Activated T-cell treated with anti-CD3 and anti-CD28 coated beads, Interleukin-2, amount 50 U/mL, for 72 hours (primary cell): Measurements from ENCODE around the gene GPC5. TPM values are rescaled to one million over a fixed set of nuclear protein-coding genes. Genes with fewer than 3 reads are reported as not detected.

Source experiments
- ATAC-seq, 2 donors: fragments of 150-1000 bp; cut with Tn5 transposase; replicated peaks in 1 of 2; 2 replicates each; pipeline ENCODE4 v1.10.0; 2021; ENCODE audit warnings: moderate library complexity in 2 of 2, mild to moderate bottlenecking in 1 of 2
- DNase-seq, 2 donors: peaks; one replicate each; pipeline ENCODE4 v3.0.0; 2021 to 2022; ENCODE audit warnings: mixed read lengths in 1 of 2
- H3K27ac Mint-ChIP-seq: one replicate; pipeline ENCODE4 v1.8.0; 2022; ENCODE audit warnings: mild to moderate bottlenecking, moderate library complexity, mixed read lengths
- H3K27me3 Mint-ChIP-seq: one replicate; pipeline ENCODE4 v1.8.0; 2022; ENCODE audit warnings: low read depth, mixed read lengths
- H3K36me3 Mint-ChIP-seq, 2 donors: one replicate each; pipeline ENCODE4 v1.8.0; 2022; ENCODE audit warnings: mixed read lengths in 2 of 2, mild to moderate bottlenecking in 1 of 2; ENCODE audit not compliant: insufficient read depth in 2 of 2
- H3K4me1 Mint-ChIP-seq: one replicate; pipeline ENCODE4 v1.8.0; 2022; ENCODE audit warnings: low read depth, mixed read lengths
- H3K4me3 Mint-ChIP-seq, 2 donors: one replicate each; pipeline ENCODE4 v1.8.0; 2022; ENCODE audit warnings: mild to moderate bottlenecking in 2 of 2, mixed read lengths in 2 of 2, moderate library complexity in 2 of 2
- H3K9me3 Mint-ChIP-seq, 2 donors: one replicate each; pipeline ENCODE4 v1.8.0; 2022; ENCODE audit warnings: mixed read lengths in 2 of 2
- total RNA-seq, 2 donors: library from RNA; stranded (reverse); gene quantifications; one replicate each; pipeline ENCODE4 v1.2.3, GENCODE V29; 2022

Gene GPC5
- total RNA-seq, 2 donors from 2014 or later, result 0.14 TPM; not detected in 1

DNA sequence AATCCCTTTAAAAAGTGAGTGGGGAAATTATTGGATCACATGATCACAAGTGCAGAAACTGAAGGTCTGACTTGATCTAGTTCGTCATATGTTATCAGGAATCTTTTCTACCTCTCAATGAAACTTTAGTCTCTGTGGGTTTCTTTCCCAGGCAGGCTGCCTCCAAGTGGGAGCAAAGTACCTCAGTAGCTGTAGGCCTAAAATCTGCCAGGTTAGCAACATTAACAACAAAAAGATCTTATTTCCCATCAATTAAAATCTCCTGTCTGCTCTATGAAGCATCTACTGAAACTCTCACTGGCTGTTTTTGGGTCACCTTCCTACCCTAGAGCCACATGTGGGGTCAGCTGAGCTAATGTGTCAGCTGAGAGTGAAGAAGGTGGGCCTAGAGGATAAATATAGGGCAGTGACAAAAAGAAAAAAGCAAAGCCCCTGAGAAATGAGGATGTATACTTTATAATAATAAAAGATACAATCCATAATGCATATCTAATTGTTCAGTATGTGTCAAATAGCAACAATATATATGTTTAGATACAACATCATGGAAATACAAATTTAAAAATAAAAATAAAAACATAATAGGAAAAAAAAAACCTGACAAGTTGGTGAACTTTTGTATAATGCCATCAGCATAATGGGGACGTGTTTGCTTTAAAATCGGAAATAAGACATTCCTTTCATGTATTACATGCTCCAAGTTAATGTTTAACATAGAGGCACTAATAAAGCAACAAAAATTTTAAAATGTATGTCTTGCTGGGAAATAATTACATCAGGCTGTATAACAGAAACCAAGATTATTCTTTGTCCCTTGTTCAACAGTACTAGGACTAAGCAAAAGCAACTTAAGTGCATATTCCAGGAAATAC is 141.1 kb downstream of the GPC5 start:
- Mint-ChIP-seq H3K27ac (no peak overlapping the region), H3K4me1 (no peaks in the 10 kb centered on the region), H3K27me3 (no peaks in the 10 kb centered on the region), H3K4me3 (no peak overlapping the region), H3K9me3 (no peaks in the 10 kb centered on the region), H3K36me3 (no peaks in the 10 kb centered on the region)
- DNase-seq (no peak), ATAC-seq (no peak)

DNA sequence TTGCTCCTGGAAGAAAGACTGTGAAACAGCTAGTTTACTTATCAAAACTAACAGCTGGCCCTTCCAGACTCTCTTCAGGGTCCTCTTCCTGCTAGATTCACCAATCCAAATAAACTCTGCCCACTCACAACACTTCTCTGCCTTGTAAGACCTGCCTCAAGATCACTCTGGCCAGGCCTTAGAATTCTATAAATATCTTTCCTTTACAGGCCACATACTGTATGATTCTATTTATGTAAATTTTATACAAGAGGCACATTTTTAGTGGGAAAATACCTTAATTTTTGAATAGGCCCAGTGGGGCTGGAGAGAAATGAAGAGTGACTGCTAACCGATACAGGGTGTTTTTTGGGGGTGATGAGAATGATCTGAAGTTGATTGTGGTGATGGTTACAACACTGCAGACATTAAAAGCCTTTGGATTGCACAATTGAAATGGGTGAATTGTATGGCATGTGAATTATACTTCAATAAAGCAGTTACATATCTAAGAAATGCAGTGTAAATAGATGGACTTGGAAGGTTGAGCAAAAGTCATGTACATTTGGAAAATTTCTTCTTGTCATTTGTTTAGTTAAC is 141.8 kb downstream of the GPC5 start:
- no peaks in the 10 kb centered on the region for H3K9me3 Mint-ChIP-seq
- H3K4me3 Mint-ChIP-seq, result no peak overlapping the region
- H3K36me3 Mint-ChIP-seq, result no peaks in the 10 kb centered on the region
- H3K27ac Mint-ChIP-seq, result no peak overlapping the region
- no peaks in the 10 kb centered on the region for H3K27me3 Mint-ChIP-seq
- no peak for DNase-seq
- no peak for ATAC-seq
- no peaks in the 10 kb centered on the region for H3K4me1 Mint-ChIP-seq

GRCh38 chr13:91544723-91545122 is 146.3 kb downstream of the GPC5 start:
- Mint-ChIP-seq H3K4me1 (no peaks in the 10 kb centered on the region), H3K4me3 (no peak overlapping the region), H3K27ac (no peak overlapping the region), H3K36me3 (no peaks in the 10 kb centered on the region), H3K9me3 (no peaks in the 10 kb centered on the region), H3K27me3 (no peaks in the 10 kb centered on the region)
- DNase-seq (no peak), ATAC-seq (no peak)

DNA sequence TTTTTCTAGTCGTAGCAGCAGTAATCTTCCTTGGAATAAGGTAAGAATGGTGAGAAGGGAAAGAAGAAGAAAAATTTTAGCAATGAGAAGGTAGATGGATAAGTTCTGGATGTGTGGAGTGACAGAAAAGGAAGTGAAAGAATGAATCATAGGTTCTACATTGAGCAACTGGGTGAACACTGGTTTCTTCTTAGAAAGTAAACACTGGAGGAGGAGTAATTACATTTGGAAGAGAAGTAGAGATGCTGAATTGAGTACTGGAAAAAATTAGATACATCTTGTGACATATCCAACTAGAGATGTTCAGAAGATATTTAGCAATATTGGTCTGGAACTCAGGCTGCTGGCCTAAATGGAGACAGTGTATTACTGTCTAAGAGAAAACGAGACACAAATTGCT is 148.5 kb downstream of the GPC5 start:
- H3K27me3 Mint-ChIP-seq, result no peaks in the 10 kb centered on the region
- no peak overlapping the region for H3K27ac Mint-ChIP-seq
- peaks cover 1 to 5% of the 10 kb centered on the region in 2 donors for H3K9me3 Mint-ChIP-seq
- no peaks in the 10 kb centered on the region for H3K36me3 Mint-ChIP-seq
- H3K4me1 Mint-ChIP-seq, result no peaks in the 10 kb centered on the region
- ATAC-seq (no peak), DNase-seq (no peak)
- H3K4me3 Mint-ChIP-seq, result no peak overlapping the region

DNA sequence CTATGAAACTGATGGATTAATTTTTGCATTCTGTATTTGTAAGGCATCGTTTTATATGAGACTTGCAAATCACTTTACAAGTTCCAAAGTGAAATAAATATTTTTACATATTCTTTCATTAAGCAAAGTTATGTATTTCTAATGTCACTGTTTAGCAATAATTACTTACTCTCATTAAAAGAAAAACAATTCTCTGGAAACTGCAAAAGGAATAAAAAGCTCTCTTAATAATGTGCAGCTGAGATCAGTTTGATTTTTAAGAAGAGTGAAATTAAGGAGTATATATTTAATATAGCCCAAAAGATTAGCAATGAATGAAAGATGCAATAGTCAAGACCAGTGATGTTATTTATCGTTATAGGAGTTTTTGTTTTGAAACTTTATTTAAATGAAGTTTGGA is 155.2 kb downstream of the GPC5 start:
- no peaks in the 10 kb centered on the region for H3K36me3 Mint-ChIP-seq
- H3K27me3 Mint-ChIP-seq, result no peaks in the 10 kb centered on the region
- H3K4me3 Mint-ChIP-seq, result no peak overlapping the region
- H3K9me3 Mint-ChIP-seq, result peaks cover 3 to 7% of the 10 kb centered on the region in 2 donors
- DNase-seq (no peak), ATAC-seq (no peak)
- H3K4me1 Mint-ChIP-seq, result no peaks in the 10 kb centered on the region
- H3K27ac Mint-ChIP-seq, result no peak overlapping the region

GRCh38 chr13:91554101-91554500 is 155.7 kb downstream of the GPC5 start:
- no peaks in the 10 kb centered on the region for H3K36me3 Mint-ChIP-seq
- ATAC-seq (no peak), DNase-seq (no peak)
- H3K4me1 Mint-ChIP-seq, result no peaks in the 10 kb centered on the region
- H3K4me3 Mint-ChIP-seq, result no peak overlapping the region
- no peak overlapping the region for H3K27ac Mint-ChIP-seq
- H3K27me3 Mint-ChIP-seq, result no peaks in the 10 kb centered on the region
- H3K9me3 Mint-ChIP-seq, result peaks cover 3 to 7% of the 10 kb centered on the region in 2 donors

DNA sequence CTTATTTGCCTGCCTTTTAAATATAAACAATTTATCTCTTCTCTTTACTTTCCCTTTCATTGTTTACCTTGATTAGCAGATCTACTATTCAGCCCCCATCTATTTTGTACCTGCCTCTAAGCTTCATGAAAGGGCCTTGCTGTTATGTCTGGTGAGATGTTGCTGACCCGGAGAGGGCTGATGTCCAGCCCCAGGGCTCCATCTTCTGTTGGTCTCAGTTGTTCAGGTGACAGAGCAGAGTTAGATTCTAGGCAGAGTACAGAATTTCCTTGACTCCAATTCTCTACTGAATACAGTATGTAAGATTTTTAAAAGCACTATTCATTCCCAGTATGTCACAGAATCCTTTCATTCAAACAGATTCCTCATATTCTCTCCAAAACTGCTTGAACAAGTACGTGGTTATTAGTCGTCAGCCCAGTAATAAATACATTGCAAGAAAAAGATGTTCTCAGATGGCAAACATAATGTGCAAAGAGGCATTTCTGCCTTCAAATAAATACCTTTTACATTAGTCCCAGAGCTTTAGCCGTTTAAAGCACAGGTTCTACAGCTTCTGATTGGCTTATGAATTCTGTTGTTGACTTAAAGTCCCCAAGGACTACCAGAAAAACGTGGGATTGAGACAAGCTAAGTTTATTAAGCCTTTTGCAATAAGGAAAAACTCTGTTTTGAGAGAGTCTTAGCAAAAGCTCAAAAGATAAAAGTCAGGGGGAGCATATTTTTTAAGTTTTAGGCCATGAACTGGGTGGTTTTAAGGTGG is 159.1 kb downstream of the GPC5 start:
- no peaks in the 10 kb centered on the region for H3K36me3 Mint-ChIP-seq
- DNase-seq, result no peak
- H3K4me1 Mint-ChIP-seq, result no peaks in the 10 kb centered on the region
- no peak overlapping the region for H3K27ac Mint-ChIP-seq
- no peak for ATAC-seq
- peaks cover 1 to 2% of the 10 kb centered on the region in 2 donors for H3K9me3 Mint-ChIP-seq
- no peaks in the 10 kb centered on the region for H3K27me3 Mint-ChIP-seq
- no peak overlapping the region for H3K4me3 Mint-ChIP-seq

DNA sequence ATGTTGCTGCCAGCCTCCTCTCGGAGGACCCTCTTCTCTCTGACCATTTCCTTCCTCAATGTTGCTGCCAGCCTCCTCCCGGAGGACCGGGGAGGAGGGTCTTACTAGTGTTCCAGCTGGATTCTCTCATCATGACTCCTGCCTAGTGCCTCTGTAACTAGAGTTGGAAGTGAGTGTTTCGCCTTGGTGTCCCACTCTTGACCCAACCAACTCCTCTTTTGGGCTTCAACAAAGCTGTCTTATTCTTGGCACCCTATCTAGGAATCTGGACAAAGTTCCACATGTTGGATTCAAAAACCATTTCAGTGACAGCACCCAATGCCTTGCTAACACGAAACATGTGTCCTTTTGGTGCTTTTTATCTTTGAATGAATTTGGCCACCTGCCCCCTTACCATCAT is 165.4 kb downstream of the GPC5 start:
- Mint-ChIP-seq H3K27ac (no peak overlapping the region), H3K4me3 (no peak overlapping the region), H3K4me1 (no peaks in the 10 kb centered on the region), H3K9me3 (no peaks in the 10 kb centered on the region), H3K36me3 (no peaks in the 10 kb centered on the region), H3K27me3 (no peaks in the 10 kb centered on the region)
- no peak for DNase-seq
- ATAC-seq, result no peak

- no peaks in the 10 kb centered on the region for H3K27me3 Mint-ChIP-seq
- no peaks in the 10 kb centered on the region for H3K4me1 Mint-ChIP-seq
- no peaks in the 10 kb centered on the region for H3K9me3 Mint-ChIP-seq
- ATAC-seq, result no peak
- no peak overlapping the region for H3K27ac Mint-ChIP-seq
- DNase-seq, result no peak
- no peak overlapping the region for H3K4me3 Mint-ChIP-seq
- no peaks in the 10 kb centered on the region for H3K36me3 Mint-ChIP-seq
These were observed 166.0 kb downstream of the GPC5 start for GRCh38 chr13:91564396-91564795.

GRCh38 chr13:91565296-91565695 is 166.9 kb downstream of the GPC5 start:
- Mint-ChIP-seq H3K9me3 (no peaks in the 10 kb centered on the region), H3K4me3 (no peak overlapping the region), H3K36me3 (no peaks in the 10 kb centered on the region), H3K27me3 (no peaks in the 10 kb centered on the region), H3K27ac (no peak overlapping the region), H3K4me1 (no peaks in the 10 kb centered on the region)
- DNase-seq (no peak), ATAC-seq (no peak)

- Mint-ChIP-seq H3K27me3 (no peaks in the 10 kb centered on the region), H3K27ac (no peak overlapping the region), H3K9me3 (peaks cover 0 to 3% of the 10 kb centered on the region in 2 donors), H3K4me1 (no peaks in the 10 kb centered on the region), H3K4me3 (no peak overlapping the region), H3K36me3 (no peaks in the 10 kb centered on the region)
- no peak for ATAC-seq
- DNase-seq, result no peak
These were observed 169.2 kb downstream of the GPC5 start for GRCh38 chr13:91567485-91568207.

GRCh38 chr13:91571681-91572080 is 173.3 kb downstream of the GPC5 start:
- Mint-ChIP-seq H3K4me3 (no peak overlapping the region), H3K36me3 (no peaks in the 10 kb centered on the region), H3K4me1 (no peaks in the 10 kb centered on the region)

GRCh38 chr13:91572439-91572838 is 174.0 kb downstream of the GPC5 start:
- no peaks in the 10 kb centered on the region for H3K27me3 Mint-ChIP-seq
- peaks cover 0 to 3% of the 10 kb centered on the region in 2 donors for H3K9me3 Mint-ChIP-seq
- ATAC-seq (no peak), DNase-seq (no peak)
- no peaks in the 10 kb centered on the region for H3K4me1 Mint-ChIP-seq
- no peak overlapping the region for H3K4me3 Mint-ChIP-seq
- no peak overlapping the region for H3K27ac Mint-ChIP-seq
- H3K36me3 Mint-ChIP-seq, result no peaks in the 10 kb centered on the region

More at GRCh38 chr13:91571681-91572080, 173.3 kb downstream of the GPC5 start:
- DNase-seq (no peak), ATAC-seq (no peak)
- Mint-ChIP-seq H3K9me3 (peaks cover 0 to 3% of the 10 kb centered on the region in 2 donors), H3K27me3 (no peaks in the 10 kb centered on the region), H3K27ac (no peak overlapping the region)
